GM18519 (cell line): ENCODE data around the gene RNU7-1.
A peak's percentile ranks its signal among the peaks of the same experiment; 100 is the strongest.
"Not testable (repeated sequence)": the region's sequence is repeated elsewhere in the genome, so short reads cannot be mapped to it uniquely, and the experiment has no call there.

Experiments
- ATAC-seq: cut with Tn5 transposase; IDR thresholded peaks from one replicate; pipeline ENCODE4 v1.9.1; 2021; ENCODE audit warnings: mild to moderate bottlenecking, moderate library complexity; ENCODE audit not compliant: unreplicated experiment, low FRiP score

The RNU7-1 gene

DNA sequence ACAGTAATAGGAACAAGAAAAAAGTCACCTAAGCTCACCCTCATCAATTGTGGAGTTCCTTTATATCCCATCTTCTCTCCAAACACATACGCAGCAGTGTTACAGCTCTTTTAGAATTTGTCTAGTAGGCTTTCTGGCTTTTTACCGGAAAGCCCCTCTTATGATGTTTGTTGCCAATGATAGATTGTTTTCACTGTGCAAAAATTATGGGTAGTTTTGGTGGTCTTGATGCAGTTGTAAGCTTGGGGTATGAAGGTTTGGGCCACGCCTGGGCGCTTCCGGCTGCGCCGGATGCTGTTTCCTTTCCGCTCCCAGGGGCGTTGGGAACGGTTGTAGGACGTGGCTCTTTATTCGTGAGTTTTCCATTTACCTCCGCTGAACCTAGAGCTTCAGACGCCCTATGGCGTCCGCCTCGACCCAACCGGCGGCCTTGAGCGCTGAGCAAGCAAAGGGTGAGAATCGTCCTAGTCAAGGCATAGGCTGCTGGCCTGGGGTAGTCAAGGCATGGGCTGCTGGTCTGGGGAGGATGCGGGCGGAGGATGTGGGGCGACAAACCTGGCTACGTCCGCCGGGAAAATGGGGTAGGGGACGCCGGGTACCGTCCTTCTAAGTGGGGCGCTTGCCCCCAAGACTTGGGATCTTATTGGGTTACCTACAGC, at the start of gene RNU7-1, which contains the start of gene C12orf57:
Gene RNU7-1, plus strand, starts transcription at position 95 of the 659 bp plus-strand sequence.
Gene C12orf57, plus strand, starts transcription at position 301 of the 659 bp plus-strand sequence. Its CDS starts 100 bp downstream, at position 401.
- ATAC-seq: no peak

DNA sequence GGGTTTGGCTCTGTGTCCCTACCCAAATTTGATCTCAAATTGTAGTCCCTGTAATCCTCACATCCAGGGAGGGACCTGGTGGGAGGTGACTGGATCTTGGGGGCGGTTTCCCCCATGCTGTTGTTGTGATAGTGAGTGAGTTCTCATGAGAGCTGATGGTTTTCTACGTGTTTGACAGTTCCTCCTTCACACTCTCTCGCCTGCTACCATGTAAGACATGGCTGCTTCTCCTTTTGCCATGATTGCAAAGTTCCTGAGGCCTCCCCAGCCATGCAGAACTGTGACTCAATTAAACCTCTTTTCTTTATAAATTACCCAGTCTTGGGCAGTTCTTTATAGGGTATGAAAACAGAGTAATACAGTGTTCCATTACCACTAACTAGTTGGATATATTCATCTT, 49.3 kb upstream of the RNU7-1 start:
- no peak for ATAC-seq

DNA sequence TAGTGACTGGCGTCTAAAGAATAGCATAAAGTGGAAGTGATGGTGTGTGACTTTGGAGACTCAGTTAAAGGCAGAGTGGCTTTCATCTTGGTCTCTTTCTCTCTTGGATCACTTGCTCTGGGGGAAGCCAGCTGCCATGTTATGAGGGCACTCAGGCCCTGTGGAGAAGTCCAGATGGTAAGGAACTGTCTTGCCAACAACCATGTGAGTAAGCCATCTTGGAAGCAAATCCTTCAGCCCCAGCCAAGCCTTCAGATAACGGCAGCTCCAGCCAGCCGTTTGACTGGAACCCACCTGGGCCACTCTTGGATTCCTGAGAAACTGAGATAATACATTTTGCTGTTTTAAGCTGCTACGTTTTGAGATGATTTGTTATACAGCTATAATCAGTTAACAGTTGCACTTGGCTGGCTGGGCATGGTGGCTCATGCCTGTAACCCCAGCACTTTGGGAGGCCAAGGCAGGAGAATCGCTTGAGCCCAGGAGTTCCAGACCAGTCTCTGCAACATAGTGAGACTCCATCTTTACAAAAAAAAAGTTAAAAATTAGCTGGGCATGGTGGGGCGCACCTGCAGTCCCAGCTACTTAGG, 46.7 kb upstream of the RNU7-1 start:
- ATAC-seq: no peak

DNA sequence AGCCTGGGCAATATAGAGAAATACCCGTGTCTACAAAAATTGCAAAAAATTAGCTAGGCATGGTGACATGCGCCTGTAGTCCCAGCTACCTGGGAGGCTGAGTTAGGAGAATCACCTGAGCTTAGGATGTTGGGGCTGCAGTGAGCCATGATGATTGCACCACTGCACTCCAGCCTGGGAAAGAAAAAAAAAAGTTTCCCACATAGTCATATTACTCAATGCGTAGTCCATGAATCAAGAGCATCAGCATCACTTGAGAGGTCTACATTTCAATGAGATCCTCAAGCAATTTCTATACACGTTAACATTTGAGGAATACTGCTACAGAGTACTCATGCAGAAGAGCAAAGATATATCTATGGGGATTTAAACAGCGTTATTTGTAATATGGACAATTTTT, 44.2 kb upstream of the RNU7-1 start:
- ATAC-seq: no peak

DNA sequence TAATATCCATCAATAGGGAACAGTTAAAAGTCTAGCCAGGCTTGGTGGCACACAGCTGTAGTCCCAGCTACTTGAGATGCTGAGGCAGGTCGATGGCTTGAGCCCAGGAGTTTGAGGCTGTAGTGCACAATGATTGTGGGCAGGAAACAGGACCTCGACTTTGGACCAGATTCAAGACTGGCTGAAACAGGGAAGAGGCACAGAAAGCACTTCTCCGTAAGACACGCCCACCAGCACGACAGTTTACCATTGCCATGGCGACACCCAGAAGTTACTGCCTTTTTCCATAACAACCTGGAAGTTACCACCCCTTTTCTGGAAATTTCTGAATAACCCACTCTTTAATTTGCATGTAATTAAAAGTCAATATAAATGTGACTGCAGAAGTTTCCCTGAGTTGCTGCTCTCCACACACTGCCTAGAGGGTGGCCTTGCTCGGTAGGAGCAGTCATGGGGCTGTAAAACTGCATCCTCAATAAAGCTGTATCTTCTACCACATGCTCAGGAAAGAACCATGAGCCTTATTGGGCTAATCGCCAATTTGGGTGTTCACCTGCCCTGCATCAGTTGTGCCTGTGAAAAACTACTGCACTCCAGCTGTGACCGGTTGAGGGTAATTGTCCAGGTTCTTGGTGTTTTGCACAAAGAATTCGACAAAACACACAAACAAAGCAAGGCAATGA, 43.6 kb upstream of the RNU7-1 start:
- ATAC-seq: no peak

DNA sequence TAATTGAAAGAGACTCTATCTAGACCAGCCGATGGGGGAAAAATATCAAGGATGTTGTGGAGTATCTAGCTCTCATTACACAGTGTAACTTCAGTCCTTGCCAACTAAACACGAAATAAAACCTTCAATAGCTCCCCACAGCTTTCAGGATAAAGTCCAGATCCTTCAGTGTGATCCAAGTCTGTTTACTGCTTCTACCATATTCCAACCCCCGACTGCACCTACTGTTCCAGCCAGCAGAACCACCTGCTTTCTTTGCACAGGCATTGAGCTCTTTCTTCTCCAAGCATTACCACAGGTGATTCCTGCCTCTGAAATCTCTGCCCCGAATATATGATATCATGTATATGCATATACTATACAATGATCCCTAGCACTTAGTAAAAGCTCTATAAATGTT, 41.2 kb upstream of the RNU7-1 start:
- no peak for ATAC-seq

DNA sequence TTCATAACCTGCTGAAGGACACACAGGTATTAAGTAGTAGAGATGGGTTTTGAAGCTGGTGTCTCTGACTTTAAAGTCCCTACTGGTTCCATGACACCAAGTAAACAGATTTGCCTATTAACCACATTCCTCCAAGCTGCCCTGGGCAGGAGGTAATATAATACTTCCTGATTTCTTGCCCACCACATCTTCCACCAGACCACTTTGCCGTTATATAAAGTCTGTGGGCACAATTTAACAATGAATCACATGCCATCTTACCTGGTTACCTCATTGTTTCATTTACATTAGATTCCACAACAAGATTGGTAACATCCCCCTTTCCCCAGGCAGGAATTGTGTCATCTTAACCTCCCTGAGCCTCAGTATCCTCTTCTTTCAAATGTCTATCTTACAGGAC, 39.9 kb upstream of the RNU7-1 start:
- no peak for ATAC-seq

DNA sequence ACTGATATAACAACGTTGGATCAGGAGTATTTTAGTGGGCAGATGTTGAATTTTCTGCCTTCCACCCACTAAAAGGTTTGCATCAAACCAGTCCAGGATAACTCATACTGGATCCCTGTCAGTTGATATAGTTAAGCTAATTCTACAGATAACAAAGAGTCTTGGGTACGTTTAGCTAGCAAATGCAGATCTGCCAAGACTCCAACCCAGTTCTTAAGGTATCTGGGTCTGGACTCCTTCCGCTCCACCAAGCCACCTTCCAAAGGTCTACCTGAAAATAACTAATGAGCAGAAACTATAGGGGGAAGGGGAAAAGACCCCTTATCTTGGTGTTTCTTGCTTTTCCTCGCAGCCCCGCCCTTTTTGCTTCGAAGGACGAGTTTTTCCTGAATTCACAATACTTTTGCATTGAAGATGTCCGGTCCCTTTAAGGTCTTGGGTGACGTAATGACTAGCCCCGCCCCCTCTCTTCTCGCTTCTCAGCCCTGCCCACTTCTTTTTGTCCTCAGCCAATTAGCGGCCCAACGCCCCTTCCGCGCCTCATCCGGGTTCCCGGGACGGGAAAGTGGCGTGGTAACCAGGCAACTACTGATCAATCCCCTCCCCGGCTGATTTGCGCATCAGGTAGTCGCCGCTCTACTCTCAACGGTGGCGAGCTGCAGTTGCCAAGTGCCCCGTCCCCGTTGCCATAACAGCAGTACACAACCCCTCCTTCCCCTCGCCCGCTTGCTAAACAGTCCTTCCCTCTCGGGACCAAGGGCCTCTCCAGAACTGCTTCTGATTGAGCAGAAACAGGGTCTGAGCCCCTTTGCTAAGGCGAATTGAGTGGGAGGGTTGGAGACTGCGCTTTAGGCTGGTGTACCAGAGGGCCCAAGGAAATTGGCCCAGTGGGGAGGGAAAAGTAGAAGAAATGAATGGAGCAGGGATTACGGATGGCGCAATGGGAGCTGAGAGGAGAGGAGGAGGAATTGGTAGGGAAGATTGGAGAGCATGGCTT, 39.0 kb upstream of the RNU7-1 start, which contains the start of gene LRRC23:
Gene LRRC23, plus strand, starts transcription at position 543 of the 997 bp plus-strand sequence. CDS start 812 bp downstream, outside the sequence.
- peak; percentile 71 for ATAC-seq

DNA sequence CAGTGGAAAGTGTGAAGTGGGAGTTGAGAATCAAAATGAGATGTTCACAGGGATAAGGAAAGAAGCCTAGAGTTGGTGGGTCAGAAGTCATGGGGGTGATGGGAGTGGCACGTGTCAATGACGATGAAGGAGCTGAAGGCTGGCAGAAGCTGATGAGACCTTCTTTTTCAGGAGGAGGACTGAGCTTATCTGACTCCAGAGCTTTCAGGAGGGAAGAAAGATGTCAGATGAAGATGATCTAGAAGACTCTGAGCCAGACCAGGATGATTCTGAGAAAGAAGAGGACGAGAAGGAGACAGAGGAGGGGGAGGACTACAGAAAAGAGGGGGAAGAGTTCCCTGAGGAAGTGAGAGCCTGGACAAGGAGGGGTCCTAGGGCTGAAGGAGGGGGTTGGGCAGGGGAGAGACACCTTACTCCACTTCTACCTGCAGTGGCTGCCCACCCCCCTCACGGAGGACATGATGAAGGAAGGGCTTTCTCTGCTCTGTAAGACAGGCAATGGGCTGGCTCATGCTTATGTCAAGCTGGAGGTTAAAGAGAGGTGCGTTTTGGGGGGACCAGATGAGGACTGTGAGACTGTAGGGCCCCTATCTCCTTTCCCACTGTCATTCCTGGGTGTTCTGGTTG, 38.1 kb upstream of the RNU7-1 start:
- ATAC-seq: no peak

DNA sequence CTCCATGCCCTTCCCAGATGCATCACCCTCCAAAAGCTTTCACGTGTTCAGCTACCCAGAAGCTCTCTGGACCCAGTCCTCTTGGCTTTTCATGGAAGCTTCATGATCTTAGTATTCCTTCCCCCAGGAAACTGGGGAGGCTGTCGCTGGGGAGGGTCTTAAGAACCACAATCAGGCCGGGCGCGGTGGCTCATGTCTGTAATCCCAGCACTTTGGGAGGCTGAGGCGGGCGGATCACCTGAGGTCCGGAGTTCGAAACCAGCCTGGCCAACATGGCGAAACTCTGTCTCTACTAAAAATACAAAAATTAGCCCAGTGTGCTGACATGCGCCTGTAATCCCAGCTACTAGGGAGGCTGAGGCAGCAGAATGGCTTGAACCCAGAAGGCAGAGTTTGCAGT, 35.5 kb upstream of the RNU7-1 start:
- not testable (repeated sequence) for ATAC-seq

DNA sequence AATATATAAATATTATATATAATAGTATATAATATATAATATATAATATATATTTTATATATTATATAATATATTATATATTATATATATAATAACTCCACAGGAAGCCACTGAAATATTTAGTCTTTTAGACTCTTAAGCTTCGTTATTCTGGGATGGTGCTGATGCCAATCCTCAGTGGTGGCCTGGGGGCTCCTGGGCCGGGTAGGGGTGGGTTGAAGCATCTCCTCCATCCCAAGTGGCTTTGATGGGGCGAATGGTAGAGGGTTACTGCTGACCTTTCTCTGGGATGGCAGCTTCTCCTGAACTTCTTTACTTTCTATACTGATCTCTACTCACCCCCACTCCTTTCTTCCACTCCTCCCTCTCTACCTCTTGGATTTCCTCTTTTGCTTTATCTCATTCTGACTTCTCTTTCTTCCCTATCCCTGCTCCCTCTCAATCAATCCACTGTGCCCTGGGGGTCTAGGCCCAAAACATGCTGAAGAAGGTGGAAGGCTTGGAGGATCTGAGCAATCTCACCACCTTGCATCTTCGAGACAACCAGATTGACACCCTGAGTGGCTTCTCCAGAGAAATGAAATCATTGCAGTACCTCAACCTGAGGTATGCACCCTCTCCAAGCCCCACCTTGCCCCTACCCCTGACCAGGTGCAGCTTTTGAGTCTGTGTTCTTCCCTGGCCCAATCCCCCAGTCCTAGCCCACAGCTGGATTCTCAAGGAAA, 34.0 kb upstream of the RNU7-1 start:
- ATAC-seq: no peak

DNA sequence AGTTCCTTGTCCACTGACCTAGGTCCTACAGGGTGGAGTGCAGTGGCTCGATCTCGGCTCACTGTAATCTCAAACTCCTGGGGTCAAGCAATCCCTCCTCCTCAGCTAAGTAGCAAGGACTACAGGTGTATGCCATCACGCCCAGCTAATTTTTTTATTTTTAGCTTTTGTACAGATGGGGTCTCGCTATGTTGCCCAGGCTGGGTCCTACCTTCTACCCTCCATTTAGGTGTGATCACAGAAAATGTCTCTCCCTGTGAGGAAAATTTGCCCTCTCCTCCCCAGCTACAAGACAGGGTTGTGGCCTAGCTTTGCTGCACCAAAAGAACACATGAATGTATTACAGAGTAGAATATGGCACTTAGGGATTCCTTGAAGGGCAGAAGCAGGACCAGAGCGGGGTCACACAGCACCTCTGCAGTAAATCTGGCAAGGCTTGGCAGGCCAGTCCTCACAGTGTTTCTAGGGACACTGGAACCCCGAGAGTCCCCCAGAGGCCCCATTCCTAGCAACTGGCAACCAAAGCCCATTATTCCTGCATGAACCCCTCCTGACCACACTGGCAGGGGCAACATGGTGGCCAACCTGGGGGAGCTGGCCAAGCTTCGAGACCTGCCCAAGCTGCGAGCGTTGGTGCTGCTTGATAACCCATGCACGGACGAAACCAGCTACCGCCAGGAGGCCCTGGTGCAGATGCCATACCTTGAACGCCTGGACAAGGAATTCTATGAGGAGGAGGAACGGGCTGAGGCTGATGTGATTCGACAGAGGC, 31.3 kb upstream of the RNU7-1 start:
- no peak for ATAC-seq

DNA sequence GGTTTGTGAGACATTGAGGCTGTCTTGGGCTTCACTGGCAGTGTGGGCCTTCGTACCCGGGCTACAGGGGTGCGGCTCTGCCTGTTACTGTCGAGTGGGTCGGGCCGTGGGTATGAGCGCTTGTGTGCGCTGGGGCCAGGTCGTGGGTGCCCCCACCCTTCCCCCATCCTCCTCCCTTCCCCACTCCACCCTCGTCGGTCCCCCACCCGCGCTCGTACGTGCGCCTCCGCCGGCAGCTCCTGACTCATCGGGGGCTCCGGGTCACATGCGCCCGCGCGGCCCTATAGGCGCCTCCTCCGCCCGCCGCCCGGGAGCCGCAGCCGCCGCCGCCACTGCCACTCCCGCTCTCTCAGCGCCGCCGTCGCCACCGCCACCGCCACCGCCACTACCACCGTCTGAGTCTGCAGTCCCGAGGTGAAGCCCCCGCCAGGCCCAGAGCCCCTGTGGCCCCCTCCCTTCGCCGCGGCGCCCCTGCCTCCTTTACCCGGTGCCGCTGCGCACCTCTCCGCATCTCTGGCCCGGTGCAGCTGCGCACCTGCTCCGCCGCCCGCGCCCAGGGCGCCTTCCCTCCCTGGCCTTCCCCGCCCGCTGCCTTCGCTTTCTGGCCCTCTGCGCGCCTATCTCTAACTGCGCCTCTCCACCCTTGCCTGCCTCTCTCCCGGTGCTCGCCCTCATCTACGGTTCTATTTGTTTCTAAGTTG, 29.2 kb upstream of the RNU7-1 start, which contains the start of gene ENO2:
Gene ENO2, plus strand, starts transcription at position 335 of the 701 bp plus-strand sequence. CDS start 1,253 bp downstream, outside the sequence.
- ATAC-seq: no peak

DNA sequence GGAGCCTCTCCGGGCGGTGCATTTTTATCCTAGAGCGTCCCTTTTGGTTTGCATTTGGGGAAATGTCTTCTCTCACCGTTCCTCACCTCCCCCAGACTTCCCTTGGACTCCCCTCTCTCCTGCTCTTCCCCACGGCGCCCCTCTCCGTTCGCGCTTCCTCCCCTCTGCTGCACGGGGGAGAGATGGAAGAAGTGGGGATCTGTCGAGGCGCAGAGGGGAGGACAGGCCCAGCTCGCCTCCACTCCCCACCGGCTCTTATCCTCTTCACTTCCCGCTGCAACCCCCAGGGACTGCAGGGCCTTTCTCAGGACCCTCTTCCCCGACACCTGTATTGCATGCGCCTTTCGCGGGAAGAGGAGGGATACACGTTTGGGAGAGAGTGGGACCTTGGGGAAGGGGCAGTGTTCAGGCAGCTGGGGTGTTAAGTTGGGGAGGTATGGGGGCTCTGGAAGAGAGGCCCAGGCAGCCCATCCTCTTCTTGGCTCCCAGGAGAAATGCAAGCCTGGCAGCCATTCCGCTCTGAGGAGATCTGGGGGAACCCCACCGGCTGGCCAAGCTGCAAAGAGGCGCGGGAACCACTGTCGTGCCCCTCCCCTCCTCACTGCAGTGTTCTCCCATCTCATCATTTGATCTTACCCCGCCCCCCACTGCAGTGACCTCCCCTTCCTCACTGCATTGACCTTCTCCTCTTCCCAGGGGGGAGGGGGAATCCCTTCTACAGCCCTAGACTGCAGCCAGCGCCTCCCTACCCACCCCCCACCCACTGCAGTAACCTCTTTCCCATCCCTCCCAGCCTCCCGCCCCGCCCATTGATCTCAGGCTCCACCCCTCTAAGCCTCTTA, 28.4 kb upstream of the RNU7-1 start:
- no peak for ATAC-seq

DNA sequence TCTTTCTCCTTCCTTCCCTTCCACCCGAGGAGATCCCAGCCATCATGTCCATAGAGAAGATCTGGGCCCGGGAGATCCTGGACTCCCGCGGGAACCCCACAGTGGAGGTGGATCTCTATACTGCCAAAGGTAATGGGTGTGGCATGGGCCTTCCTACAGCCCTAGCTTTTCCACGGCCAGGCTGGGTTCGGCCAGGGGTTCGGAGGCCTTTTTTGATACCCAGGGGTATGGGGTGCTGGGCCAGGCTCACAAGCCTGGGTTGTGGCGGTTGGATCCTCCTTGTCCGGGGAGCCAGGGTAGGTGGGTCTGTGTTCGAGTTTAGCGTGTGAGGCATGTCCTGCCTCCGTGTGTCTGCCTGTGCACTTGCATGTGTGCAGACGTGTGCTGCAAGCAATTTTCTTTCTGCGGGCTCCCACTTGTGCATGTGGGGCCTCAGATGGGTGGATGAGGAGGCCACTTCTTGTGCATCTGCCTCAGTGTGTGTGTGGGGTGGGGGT, 27.8 kb upstream of the RNU7-1 start:
- no peak for ATAC-seq

DNA sequence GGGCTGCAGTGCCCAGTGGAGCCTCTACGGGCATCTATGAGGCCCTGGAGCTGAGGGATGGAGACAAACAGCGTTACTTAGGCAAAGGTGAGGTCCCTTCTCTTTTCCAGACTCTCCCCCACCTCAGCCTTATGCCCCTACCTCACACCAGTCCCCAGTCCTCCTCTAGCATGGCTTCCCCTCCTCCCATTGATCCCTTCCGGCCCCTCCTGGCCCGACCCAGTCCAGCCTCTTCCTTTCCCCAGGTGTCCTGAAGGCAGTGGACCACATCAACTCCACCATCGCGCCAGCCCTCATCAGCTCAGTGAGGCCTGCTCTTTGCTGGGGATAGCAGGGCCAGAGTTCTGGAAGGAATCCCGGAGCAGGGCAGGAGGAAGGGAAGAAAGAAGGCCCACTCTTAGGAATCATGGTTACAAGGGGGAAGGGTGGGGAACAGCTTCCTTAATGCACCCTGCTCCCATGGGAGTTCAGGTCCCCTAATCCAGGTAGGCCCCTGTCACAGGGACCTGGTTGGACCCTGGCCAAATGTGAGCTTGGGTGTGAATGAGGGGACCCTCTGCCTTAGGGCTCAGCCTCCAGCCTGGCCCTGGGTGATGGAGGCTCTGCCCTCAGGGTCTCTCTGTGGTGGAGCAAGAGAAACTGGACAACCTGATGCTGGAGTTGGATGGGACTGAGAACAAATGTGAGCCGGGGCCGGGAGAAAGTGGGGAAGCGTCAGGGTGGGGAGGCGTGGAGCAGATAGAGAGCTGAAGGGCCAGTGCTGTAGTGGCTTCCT, 27.0 kb upstream of the RNU7-1 start:
- no peak for ATAC-seq
